Measurements from ENCODE around the gene MILR1. TPM values are rescaled to one million over a fixed set of nuclear protein-coding genes. Genes with fewer than 3 reads are reported as not detected.
"Not testable (repeated sequence)": the region's sequence is repeated elsewhere in the genome, so short reads cannot be mapped to it uniquely, and the experiment has no call there.

The MILR1 gene
- total RNA-seq, 3 donors from 2014 or later, result 3.1 to 8.3 (median 4.3) TPM

- Histone ChIP-seq H3K4me1 (no peaks in the 10 kb centered on the region), H3K9me3 (no peaks in the 10 kb centered on the region), H3K4me3 (no peak overlapping the region), H3K36me3 (no peaks in the 10 kb centered on the region), H3K27ac (no peak overlapping the region), H3K27me3 (no peaks in the 10 kb centered on the region)
- intact Hi-C loops (cut with DNase I; ENCODE audit: low total_unique reads), result no loop called here
- no peak for DNase-seq (ENCODE audit: low spot score in 2 of 2)
- no peak for TF ChIP-seq POLR2A (IDR thresholded peaks at IDR 0.05)
- TF ChIP-seq, protein P1, sequence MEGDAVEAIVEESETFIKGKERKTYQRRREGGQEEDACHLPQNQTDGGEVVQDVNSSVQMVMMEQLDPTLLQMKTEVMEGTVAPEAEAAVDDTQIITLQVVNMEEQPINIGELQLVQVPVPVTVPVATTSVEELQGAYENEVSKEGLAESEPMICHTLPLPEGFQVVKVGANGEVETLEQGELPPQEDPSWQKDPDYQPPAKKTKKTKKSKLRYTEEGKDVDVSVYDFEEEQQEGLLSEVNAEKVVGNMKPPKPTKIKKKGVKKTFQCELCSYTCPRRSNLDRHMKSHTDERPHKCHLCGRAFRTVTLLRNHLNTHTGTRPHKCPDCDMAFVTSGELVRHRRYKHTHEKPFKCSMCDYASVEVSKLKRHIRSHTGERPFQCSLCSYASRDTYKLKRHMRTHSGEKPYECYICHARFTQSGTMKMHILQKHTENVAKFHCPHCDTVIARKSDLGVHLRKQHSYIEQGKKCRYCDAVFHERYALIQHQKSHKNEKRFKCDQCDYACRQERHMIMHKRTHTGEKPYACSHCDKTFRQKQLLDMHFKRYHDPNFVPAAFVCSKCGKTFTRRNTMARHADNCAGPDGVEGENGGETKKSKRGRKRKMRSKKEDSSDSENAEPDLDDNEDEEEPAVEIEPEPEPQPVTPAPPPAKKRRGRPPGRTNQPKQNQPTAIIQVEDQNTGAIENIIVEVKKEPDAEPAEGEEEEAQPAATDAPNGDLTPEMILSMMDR (IDR thresholded peaks at IDR 0.05), result peak; percentile 69 to 78 (median 72)
- TF ChIP-seq POLR2AphosphoS5 (IDR thresholded peaks at IDR 0.05), result no peak
Observed at GRCh38 chr17:64420143-64420670, 28.7 kb upstream of the MILR1 start.

GRCh38 chr17:64422121-64422520 lies 26.8 kb upstream of the MILR1 start:
- H3K27me3 ChIP-seq; H3K4me3 ChIP-seq; H3K36me3 ChIP-seq; H3K4me1 ChIP-seq; H3K27ac ChIP-seq; intact Hi-C loops (cut with DNase I; ENCODE audit: low total_unique reads); H3K9me3 ChIP-seq; DNase-seq (ENCODE audit: low spot score in 2 of 2): not testable (repeated sequence)

DNA sequence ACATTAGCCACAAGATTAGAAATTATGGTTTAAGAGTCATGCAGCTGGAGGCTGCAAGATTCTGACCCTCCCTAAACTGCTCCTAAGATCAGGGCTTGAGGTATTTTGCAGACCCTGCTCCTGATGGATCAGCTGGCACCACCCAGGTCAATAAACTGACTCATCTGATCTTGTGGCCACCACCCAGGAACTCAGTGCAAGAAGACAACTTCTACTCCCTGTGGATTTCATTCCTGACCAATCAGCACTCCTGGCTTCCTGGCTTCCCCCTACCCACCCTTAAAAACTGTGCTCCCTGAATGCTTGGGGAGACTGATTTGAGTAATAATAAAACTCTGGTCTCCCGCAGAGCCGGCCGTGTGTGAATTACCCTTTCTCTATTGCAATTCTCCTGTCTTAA lies 25.0 kb upstream of the MILR1 start:
- Histone ChIP-seq H3K9me3 (no peaks in the 10 kb centered on the region), H3K4me3 (no peak overlapping the region), H3K27ac (no peak overlapping the region), H3K36me3 (no peaks in the 10 kb centered on the region), H3K27me3 (no peaks in the 10 kb centered on the region), H3K4me1 (no peaks in the 10 kb centered on the region)
- no peak for DNase-seq (ENCODE audit: low spot score in 2 of 2)
- no peak for TF ChIP-seq POLR2AphosphoS5 (IDR thresholded peaks at IDR 0.05)
- TF ChIP-seq, protein P1 (IDR thresholded peaks at IDR 0.05), result no peak
- TF ChIP-seq POLR2A (IDR thresholded peaks at IDR 0.05), result no peak
- intact Hi-C loops (cut with DNase I; ENCODE audit: low total_unique reads), result no loop called here

DNA sequence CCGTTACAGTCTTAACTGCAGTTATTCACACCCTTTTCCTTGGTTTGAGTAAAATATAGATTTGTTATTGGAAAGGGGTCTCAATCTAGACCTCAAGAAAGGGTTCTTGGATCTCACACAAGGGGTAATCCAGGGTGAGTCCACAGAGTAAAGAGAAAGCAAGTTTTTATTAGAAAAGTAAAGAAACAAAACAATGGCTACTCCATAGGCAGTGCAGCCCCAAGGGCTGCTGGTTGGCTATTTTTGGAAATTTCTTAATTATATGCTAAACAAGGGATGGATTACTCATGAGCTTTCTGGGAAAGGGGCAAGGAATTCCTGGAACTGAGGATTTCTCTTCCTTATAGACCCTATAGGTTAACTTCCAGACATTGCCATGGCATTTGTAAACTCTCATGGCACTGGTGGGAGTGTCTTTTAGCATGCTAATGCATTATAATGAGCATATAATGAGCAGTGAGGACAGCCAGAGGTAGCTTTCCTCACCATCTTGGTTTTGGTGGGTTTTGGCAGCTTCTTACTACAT lies 24.5 kb upstream of the MILR1 start:
- intact Hi-C loops (cut with DNase I; ENCODE audit: low total_unique reads), result no loop called here
- DNase-seq (ENCODE audit: low spot score in 2 of 2), result no peak

GRCh38 chr17:64425191-64425590 lies 23.7 kb upstream of the MILR1 start:
- H3K27me3 ChIP-seq, result no peaks in the 10 kb centered on the region
- no peaks in the 10 kb centered on the region for H3K4me1 ChIP-seq
- no peaks in the 10 kb centered on the region for H3K36me3 ChIP-seq
- no peak for DNase-seq (ENCODE audit: low spot score in 2 of 2)
- no peak overlapping the region for H3K27ac ChIP-seq
- no peak overlapping the region for H3K4me3 ChIP-seq
- intact Hi-C loops (cut with DNase I; ENCODE audit: low total_unique reads), result no loop called here
- TF ChIP-seq POLR2A (IDR thresholded peaks at IDR 0.05) (no peak), POLR2AphosphoS5 (IDR thresholded peaks at IDR 0.05) (no peak)
- TF ChIP-seq, protein P1 (IDR thresholded peaks at IDR 0.05), result no peak
- H3K9me3 ChIP-seq, result no peaks in the 10 kb centered on the region

More for the DNA sequence above, 24.5 kb upstream of the MILR1 start:
- Histone ChIP-seq H3K4me1 (no peaks in the 10 kb centered on the region), H3K27me3 (no peaks in the 10 kb centered on the region), H3K4me3 (no peak overlapping the region), H3K36me3 (no peaks in the 10 kb centered on the region), H3K27ac (no peak overlapping the region), H3K9me3 (no peaks in the 10 kb centered on the region)
- TF ChIP-seq POLR2A (IDR thresholded peaks at IDR 0.05), result no peak
- TF ChIP-seq POLR2AphosphoS5 (IDR thresholded peaks at IDR 0.05), result no peak
- TF ChIP-seq, protein P1 (IDR thresholded peaks at IDR 0.05), result no peak

All from breast epithelium (tissue), 4 donors.